Heart left ventricle (tissue), 16 donors: ENCODE measurements around the gene ULK4. TPM values are rescaled to one million over a fixed set of nuclear protein-coding genes. Genes with fewer than 3 reads are reported as not detected.

ENCODE experiments used
- ATAC-seq, 4 donors: fragments of 200-7000 bp; cut with Tn5 transposase; one replicate each; pipeline ENCODE4 v1.9.1; 2020 to 2022; ENCODE audit warnings: moderate library complexity in 4 of 4, mild to moderate bottlenecking in 3 of 4, moderate number of reproducible peaks in 1 of 4
- DNase-seq, 5 donors: peaks; one replicate each; pipeline ENCODE4 v3.0.0-alpha.2; 2020
- H3K27ac ChIP-seq, 12 donors: fragments of 200-600 bp; sonication (generic) in 4 of 12; one replicate each; pipeline versions ENCODE4 v1.5.0 to v1.8.0; 2016 to 2022; ENCODE audit warnings: mild to moderate bottlenecking in 2 of 12
- H3K27me3 ChIP-seq, 9 donors: fragments of 200-600 bp; sonication (generic) in 2 of 9; one replicate each; pipeline versions ENCODE4 v1.5.1 to v1.8.0; 2016 to 2022; ENCODE audit warnings: mild to moderate bottlenecking in 3 of 9
- H3K36me3 ChIP-seq, 9 donors: fragments of 200-600 bp; sonication (generic) in 2 of 9; one replicate each; pipeline versions ENCODE4 v1.5.0 to v1.8.0; 2018 to 2022; ENCODE audit warnings: mild to moderate bottlenecking in 2 of 9
- H3K4me1 ChIP-seq, 12 donors: fragments of 200-600 bp; sonication (generic) in 4 of 12; one replicate each; pipeline versions ENCODE4 v1.5.0 to v1.8.0; 2016 to 2022; ENCODE audit warnings: mild to moderate bottlenecking in 3 of 12
- H3K4me3 ChIP-seq, 12 donors: fragments of 200-600 bp; sonication (generic) in 4 of 12; one replicate each; pipeline versions ENCODE4 v1.5.0 to v1.8.0; 2017 to 2022; ENCODE audit warnings: mild to moderate bottlenecking in 9 of 12, moderate library complexity in 4 of 12
- H3K9me3 ChIP-seq, 12 donors: fragments of 200-600 bp; sonication (generic) in 4 of 12; one replicate each; pipeline versions ENCODE4 v1.5.0 to v1.8.0; 2016 to 2022; ENCODE audit warnings: mild to moderate bottlenecking in 1 of 12
- CTCF ChIP-seq, 12 donors: fragments of 200-600 bp; sonication (generic) in 4 of 12; IDR thresholded peaks; one replicate each; pipeline versions ENCODE4 v1.5.0 to v1.8.0; 2018 to 2022; ENCODE audit warnings: antibody characterized with exemption in 12 of 12, mild to moderate bottlenecking in 5 of 12
- POLR2A ChIP-seq, 2 donors: fragments of 450-650 bp; IDR thresholded peaks; one replicate each; pipeline ENCODE4 v1.6.1; 2017; ENCODE audit warnings: antibody characterized with exemption in 2 of 2, mild to moderate bottlenecking in 2 of 2, moderate library complexity in 2 of 2
- WGBS, 4 donors: extraction: QIAGEN DNeasy Blood & Tissue Kit in 2 of 4; methylation state at CpG; one replicate each; pipeline versions ENCODE4 v1.1.5 to v1.1.7; 2013 to 2018; 5-methylcytosine and 5-hydroxymethylcytosine counted together
- intact Hi-C, 10 donors: fragments of 100-400 bp; cut with DNase I; formaldehyde crosslinking; loops; one replicate each; pipeline versions ENCODE4 v1.11.1 to v1.14.2; 2022
- polyA plus RNA-seq, 2 donors: library from polyadenylated mRNA; stranded (reverse); fragments of 200-250 nt; gene quantifications; one replicate each; pipeline ENCODE4 v1.2.3, GENCODE V29; 2013
- total RNA-seq, 9 donors: library from RNA; depleted of rRNA in 2 of 9; stranded (reverse); fragments of >200 nt in 2 of 9; fragmentation: NEBNext Ultra II Directional in 3 of 9; extraction: Animal tissue kit (Norgen Biotek cat#: 25700) in 3 of 9; gene quantifications; one replicate each; pipeline versions ENCODE4 v1.1.0 to v1.2.4, GENCODE V29; 2016 to 2023
- donor health status: ischemic (EF 13 %, LVEDD 7.1; RV severe dilation, severe dysfunction).
- donor health status: healthy with polysubstance abuse.
- donor health status: DM: no; HTN: yes; CAD: no.
- donor health status: DM: no; HTN: no; CAD: no.
- donor health status: ischemic (EF 25% LVEDD 6.9; RV normal size, moderate dysfunction).
- donor health status: ischemic (EF 25% LVEDD 5.7; RV mildly dilated, moderate dysfunction).
- donor health status: healthy.
- donor health status: DM: yes; HTN: yes; CAD: no.
- donor health status: ischemic (EF 35%, LVEDD 5.7; RV mildly dilated, moderate dysfunction).
- donor health status: nonischemic (EF 11% LVEDD 7.7; RV severe dilation, severe dysfunction).
- donor health status: DM: yes; HTN: yes; CAD: no.
- donor health status: PGD.
- donor health status: ischemic (EF 29% LVEDD 5.4; RV normal size, mild dysfunction).
- donor health status: nonischemic (EF 23%, LVEDD 6.1; RV moderate dilation, normal function).

The ULK4 gene
- total and polyA plus RNA-seq, 11 donors = 0.91 to 6.1 (median 2.1) TPM

GRCh38 chr3:41522612-41523011 lies 439.3 kb downstream of the ULK4 start:
- intact Hi-C loops = no loop called here
- H3K4me3 ChIP-seq = no peak overlapping the region
- no peaks in the 10 kb centered on the region for H3K9me3 ChIP-seq
- peak overlapping the region in 1 of 12 donors; percentile 22 for H3K27ac ChIP-seq
- no peaks in the 10 kb centered on the region for H3K36me3 ChIP-seq
- WGBS, 4 donors = 89 to 100% (median 96%) methylated on average over 2 of the region's 2 CpGs
- no peak for ATAC-seq
- TF ChIP-seq POLR2A (IDR thresholded peaks at IDR 0.05) = no peak
- no peak for TF ChIP-seq CTCF (IDR thresholded peaks at IDR 0.05)
- DNase-seq = no peak
- H3K27me3 ChIP-seq = no peaks in the 10 kb centered on the region
- peaks cover 0 to 19% (median 0%) of the 10 kb centered on the region in 12 donors for H3K4me1 ChIP-seq

GRCh38 chr3:41521010-41521655 lies 440.8 kb downstream of the ULK4 start:
- Histone ChIP-seq H3K4me3 (no peak overlapping the region), H3K9me3 (peaks cover 0 to 10% (median 0%) of the 10 kb centered on the region in 12 donors), H3K27me3 (no peaks in the 10 kb centered on the region), H3K4me1 (peaks cover 0 to 19% (median 0%) of the 10 kb centered on the region in 12 donors), H3K36me3 (no peaks in the 10 kb centered on the region), H3K27ac (peak overlapping the region in 1 of 12 donors; percentile 13)
- ATAC-seq = no peak
- TF ChIP-seq POLR2A (IDR thresholded peaks at IDR 0.05) = no peak
- TF ChIP-seq CTCF (IDR thresholded peaks at IDR 0.05) = no peak
- WGBS, 4 donors = 86 to 97% (median 92%) methylated on average over 1 of the region's 1 CpG
- intact Hi-C loops = no loop called here
- DNase-seq = no peak

GRCh38 chr3:41519746-41520145 lies 442.2 kb downstream of the ULK4 start:
- H3K4me1 ChIP-seq = peaks cover 0 to 19% (median 0%) of the 10 kb centered on the region in 12 donors
- H3K9me3 ChIP-seq = peaks cover 0 to 10% (median 0%) of the 10 kb centered on the region in 12 donors
- H3K4me3 ChIP-seq = no peak overlapping the region
- no peaks in the 10 kb centered on the region for H3K27me3 ChIP-seq
- H3K27ac ChIP-seq = no peak overlapping the region
- intact Hi-C loops = no loop called here
- TF ChIP-seq POLR2A (IDR thresholded peaks at IDR 0.05) (no peak), CTCF (IDR thresholded peaks at IDR 0.05) (no peak)
- ATAC-seq = no peak
- H3K36me3 ChIP-seq = no peaks in the 10 kb centered on the region
- WGBS, 4 donors = 93 to 98% (median 95%) methylated on average over 2 of the region's 2 CpGs
- DNase-seq = no peak

GRCh38 chr3:41518626-41519025 lies 443.3 kb downstream of the ULK4 start:
- peaks cover 0 to 19% (median 0%) of the 10 kb centered on the region in 12 donors for H3K4me1 ChIP-seq
- H3K27me3 ChIP-seq = no peaks in the 10 kb centered on the region
- no peak for TF ChIP-seq POLR2A (IDR thresholded peaks at IDR 0.05)
- no peak for TF ChIP-seq CTCF (IDR thresholded peaks at IDR 0.05)
- intact Hi-C loops = no loop called here
- WGBS, 4 donors = 71 to 80% (median 73%) methylated on average over 4 of the region's 4 CpGs
- H3K36me3 ChIP-seq = no peaks in the 10 kb centered on the region
- ATAC-seq = no peak
- DNase-seq = no peak
- no peak overlapping the region for H3K4me3 ChIP-seq
- H3K27ac ChIP-seq = no peak overlapping the region
- peaks cover 0 to 10% (median 0%) of the 10 kb centered on the region in 12 donors for H3K9me3 ChIP-seq
